K562 (cell line): ENCODE measurements around the gene YIPF2. TPM values are rescaled to one million over a fixed set of nuclear protein-coding genes. Genes with fewer than 3 reads are reported as not detected.
A peak's percentile ranks its signal among the peaks of the same experiment; 100 is the strongest.

Experiments
- BACH1 ChIP-seq: fragments of 200-800 bp; sonication (Bioruptor generic); IDR thresholded peaks from 2 replicates; pipeline ENCODE4 v1.6.1; 2016; ENCODE audit warnings: missing genetic modification characterization, missing compliant biosample characterization
- BRCA1 ChIP-seq, 2 experiments: fragments of 450-650 bp in 1 of 2; sonication (generic) in 1 of 2; formaldehyde crosslinking in 1 of 2; IDR thresholded peaks; 2 replicates each; pipeline versions ENCODE4 v1.5.0 to v1.6.1; 2017 to 2020; ENCODE audit warnings: mild to moderate bottlenecking in 1 of 2, missing genetic modification reagents in 1 of 2
- DMBX1 ChIP-seq: fragments of 250-450 bp; sonication (Bioruptor Pico); IDR thresholded peaks from 2 replicates; pipeline ENCODE4 v1.8.0; 2022; ENCODE audit warnings: inconsistent platforms, mild to moderate bottlenecking, moderate library complexity, borderline replicate concordance
- DPF2 ChIP-seq: fragments of 450-650 bp; IDR thresholded peaks from 2 replicates; pipeline ENCODE4 v1.6.1; 2016
- ETV6 ChIP-seq, 3 experiments: fragments of 150-350 bp in 1 of 3; sonication (generic) in 1 of 3; formaldehyde crosslinking in 1 of 3; IDR thresholded peaks; 2 replicates each; pipeline versions ENCODE4 v1.6.1 to v1.8.0; 2014 to 2022; ENCODE audit warnings: borderline replicate concordance in 2 of 3, low read depth in 2 of 3, antibody characterized with exemption in 1 of 3, low read length in 1 of 3, mild to moderate bottlenecking in 1 of 3, missing genetic modification reagents in 1 of 3
- FOXA3 ChIP-seq, 2 experiments: fragments of 450-650 bp in 1 of 2; sonication (generic) in 1 of 2; formaldehyde crosslinking; IDR thresholded peaks in 1 of 2; conservative IDR thresholded peaks in 1 of 2; 2 replicates each; pipeline versions ENCODE4 v1.4.0 to v1.8.0; 2020 to 2022; ENCODE audit warnings: mild to moderate bottlenecking in 2 of 2, missing genetic modification reagents in 1 of 2
- L3MBTL2 ChIP-seq: fragments of 450-650 bp; IDR thresholded peaks from 2 replicates; pipeline ENCODE4 v1.6.1; 2016; ENCODE audit warnings: mild to moderate bottlenecking, moderate library complexity
- MCM5 ChIP-seq: fragments of 450-650 bp; IDR thresholded peaks from 2 replicates; pipeline ENCODE4 v1.6.1; 2016; ENCODE audit warnings: low read depth
- MYNN ChIP-seq, 2 experiments: sonication (generic); formaldehyde crosslinking in 1 of 2; IDR thresholded peaks; 2 replicates each; pipeline versions ENCODE4 v1.5.0 to v1.6.1; 2016 to 2020; ENCODE audit warnings: antibody characterized with exemption in 1 of 2, missing genetic modification reagents in 1 of 2
- NR1H2 ChIP-seq: sonication (generic); formaldehyde crosslinking; IDR thresholded peaks from 2 replicates; pipeline ENCODE4 v1.4.0; 2020; ENCODE audit warnings: mild to moderate bottlenecking, missing genetic modification reagents
- NR3C1 ChIP-seq: sonication (generic); formaldehyde crosslinking; IDR thresholded peaks from 2 replicates; pipeline ENCODE4 v1.8.1; 2022; ENCODE audit warnings: missing genetic modification reagents
- POLR2AphosphoS2 ChIP-seq: IDR thresholded peaks from 2 replicates; pipeline ENCODE4 v1.6.1; 2012; ENCODE audit warnings: low read length, improper control_type of control experiment
- POLR2G ChIP-seq: fragments of 200-400 bp; formaldehyde crosslinking; IDR thresholded peaks from 2 replicates; pipeline ENCODE4 v1.6.1; 2017; ENCODE audit warnings: low read depth, mild to moderate bottlenecking, antibody characterized with exemption, low read length, moderate library complexity
- RFX1 ChIP-seq: fragments of 450-650 bp; IDR thresholded peaks from 2 replicates; pipeline ENCODE4 v1.6.1; 2016; ENCODE audit warnings: mild to moderate bottlenecking, moderate library complexity
- SAFB2 ChIP-seq: fragments of 200-400 bp; formaldehyde crosslinking; IDR thresholded peaks from 2 replicates; pipeline ENCODE4 v1.6.1; 2018; ENCODE audit warnings: borderline replicate concordance, low read length, low read depth, moderate library complexity; ENCODE audit not compliant: severe bottlenecking
- SP1 ChIP-seq: sonication (generic); formaldehyde crosslinking; IDR thresholded peaks from 2 replicates; pipeline ENCODE4 v1.8.1; 2022; ENCODE audit warnings: mild to moderate bottlenecking, missing genetic modification reagents
- STAT5A ChIP-seq: IDR thresholded peaks from 2 replicates; pipeline ENCODE4 v1.6.1; 2012; ENCODE audit warnings: low read length, inconsistent platforms, borderline replicate concordance
- TAF9B ChIP-seq: fragments of 450-650 bp; IDR thresholded peaks from 2 replicates; pipeline ENCODE4 v1.6.1; 2018; ENCODE audit warnings: mild to moderate bottlenecking; ENCODE audit not compliant: partially characterized antibody
- ZFP1 ChIP-seq: fragments of 450-650 bp; formaldehyde crosslinking; IDR thresholded peaks from 2 replicates; pipeline ENCODE4 v1.4.0; 2020; ENCODE audit warnings: mild to moderate bottlenecking, mixed read lengths
- ZFPM2 ChIP-seq: fragments of 250-450 bp; sonication (Bioruptor Pico); IDR thresholded peaks from 2 replicates; pipeline ENCODE4 v1.5.1; 2022; ENCODE audit warnings: mild to moderate bottlenecking
- ZNF197 ChIP-seq: fragments of 200-800 bp; sonication (Bioruptor generic); IDR thresholded peaks from 2 replicates; pipeline ENCODE4 v1.6.1; 2016; ENCODE audit warnings: low read depth, missing genetic modification characterization, missing compliant biosample characterization
- ZNF23 ChIP-seq: fragments of 250-450 bp; sonication (Bioruptor Pico); IDR thresholded peaks from 2 replicates; pipeline ENCODE4 v1.4.0; 2020; ENCODE audit warnings: mild to moderate bottlenecking
- ZNF668 ChIP-seq: fragments of 250-450 bp; sonication (Bioruptor Pico); IDR thresholded peaks from 2 replicates; pipeline ENCODE4 v1.8.0; 2022; ENCODE audit warnings: mild to moderate bottlenecking, inconsistent platforms
- ZNF717 ChIP-seq: fragments of 250-450 bp; sonication (Bioruptor Pico); IDR thresholded peaks from 2 replicates; pipeline ENCODE4 v1.5.0; 2021
- ZNF830 ChIP-seq: fragments of 250-450 bp; sonication (Bioruptor Pico); IDR thresholded peaks from 2 replicates; pipeline ENCODE4 v1.5.0; 2021; ENCODE audit warnings: mild to moderate bottlenecking
- polyA plus RNA-seq, 8 experiments: library from polyadenylated mRNA; depleted of rRNA in 4 of 8; stranded (reverse) in 5 of 8; unstranded in 3 of 8; fragments of >200 nt; fragmentation: Nextera tagmentation in 2 of 8; fragmentation: Illumina TruSeq in 1 of 8; extraction: Ambion mirVana in 2 of 8; extraction: Trizol in 1 of 8; gene quantifications; 2 replicates each; pipeline versions ENCODE4 v1.2.1 to v1.2.3, GENCODE V29; 2011 to 2014; ENCODE audit warnings: inconsistent platforms in 1 of 8, missing spikeins in 1 of 8
- total RNA-seq, 7 experiments: library from RNA; depleted of rRNA in 6 of 7; stranded (reverse); fragments of >200 nt in 6 of 7; fragmentation: Illumina TruSeq in 2 of 7; extraction: Trizol in 2 of 7; gene quantifications; 2 replicates each; pipeline versions ENCODE4 v1.2.1 to v1.2.3, GENCODE V29; 2011 to 2021; ENCODE audit warnings: low replicate concordance in 1 of 7
- TF ChIP-seq, protein P1 (sequence below): sonication (generic); formaldehyde crosslinking; IDR thresholded peaks from 2 replicates; pipeline ENCODE4 v1.9.0; 2022; ENCODE audit warnings: mild to moderate bottlenecking, missing genetic modification reagents
- TF ChIP-seq, protein P2 (sequence below): sonication (generic); formaldehyde crosslinking; IDR thresholded peaks from 2 replicates; pipeline ENCODE4 v1.8.0; 2022; ENCODE audit warnings: mild to moderate bottlenecking, missing genetic modification reagents

The YIPF2 gene
- total and polyA plus RNA-seq, 9 of the 15 experiments (the other 6 are each of a cell fraction or from before 2014, with no cell fraction given): 1.3 to 65.2 (median 31.6) TPM

DNA sequence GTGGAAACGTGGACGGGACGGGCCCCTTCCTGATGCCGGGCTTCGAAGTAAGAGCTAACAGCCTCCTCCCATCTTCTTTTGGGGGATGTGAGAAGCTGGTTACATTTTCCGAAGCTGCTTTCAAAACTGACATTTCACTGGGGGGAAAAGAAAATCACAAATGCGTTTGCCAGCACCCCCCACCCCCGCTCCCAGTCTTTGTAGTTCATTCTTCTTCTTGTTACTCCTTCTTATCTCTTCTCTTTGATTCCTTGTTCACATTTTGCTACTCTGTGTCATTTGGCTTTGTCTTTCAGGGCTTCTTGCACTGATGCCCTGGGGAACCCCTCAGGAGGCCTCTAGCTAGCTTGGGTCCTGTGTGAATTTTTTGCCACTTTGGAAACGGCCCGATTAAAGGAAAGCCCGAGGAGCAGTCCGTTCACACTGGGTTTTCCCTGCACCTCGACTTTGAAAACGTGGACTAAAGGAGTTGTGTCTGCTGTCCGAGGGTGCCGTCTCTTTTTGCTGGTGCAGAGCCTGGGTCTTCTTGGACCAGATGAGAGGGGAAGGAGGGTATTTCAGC lies 55.8 kb downstream of the YIPF2 start (continued):
- TF ChIP-seq, protein P1, sequence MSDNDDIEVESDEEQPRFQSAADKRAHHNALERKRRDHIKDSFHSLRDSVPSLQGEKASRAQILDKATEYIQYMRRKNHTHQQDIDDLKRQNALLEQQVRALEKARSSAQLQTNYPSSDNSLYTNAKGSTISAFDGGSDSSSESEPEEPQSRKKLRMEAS (CRISPR knock-in tag): peak; percentile 58; the same call in 1 of the 2 replicates
- TF ChIP-seq L3MBTL2: 0 out of 2 replicates have a peak, but pooled peaks have one; percentile 14
- TF ChIP-seq BRCA1 (IDR thresholded peaks at IDR 0.05): no peak
- TF ChIP-seq BRCA1 (CRISPR knock-in tag; IDR thresholded peaks at IDR 0.05): no peak
- TF ChIP-seq ZFP1 (CRISPR knock-in tag): no peak
- no peak for TF ChIP-seq NR1H2 (CRISPR knock-in tag)
- no peak for TF ChIP-seq BACH1 (tag)
- no peak for TF ChIP-seq NR3C1
- no peak for TF ChIP-seq ZNF830 (CRISPR knock-in tag)
- no peak for TF ChIP-seq POLR2AphosphoS2
- TF ChIP-seq TAF9B: no peak
- TF ChIP-seq FOXA3 (CRISPR knock-in tag; conservative IDR thresholded peaks at IDR 0.05 in 1 of 2, IDR thresholded peaks at IDR 0.05 in 1 of 2): no peak
- TF ChIP-seq MCM5: no peak
- TF ChIP-seq RFX1: no peak
- TF ChIP-seq SAFB2: no peak
- no peak for TF ChIP-seq DPF2
- no peak for TF ChIP-seq ETV6 (IDR thresholded peaks at IDR 0.05; ENCODE audit: borderline replicate concordance in 1 of 2, low read depth in 2 of 2, low read length in 1 of 2)
- TF ChIP-seq ETV6 (CRISPR knock-in tag; IDR thresholded peaks at IDR 0.05; ENCODE audit: borderline replicate concordance): no peak
- TF ChIP-seq MYNN (IDR thresholded peaks at IDR 0.05): no peak
- TF ChIP-seq MYNN (CRISPR knock-in tag; IDR thresholded peaks at IDR 0.05): no peak
- no peak for TF ChIP-seq ZNF197 (CRISPR knock-in tag)
- TF ChIP-seq, protein P2, sequence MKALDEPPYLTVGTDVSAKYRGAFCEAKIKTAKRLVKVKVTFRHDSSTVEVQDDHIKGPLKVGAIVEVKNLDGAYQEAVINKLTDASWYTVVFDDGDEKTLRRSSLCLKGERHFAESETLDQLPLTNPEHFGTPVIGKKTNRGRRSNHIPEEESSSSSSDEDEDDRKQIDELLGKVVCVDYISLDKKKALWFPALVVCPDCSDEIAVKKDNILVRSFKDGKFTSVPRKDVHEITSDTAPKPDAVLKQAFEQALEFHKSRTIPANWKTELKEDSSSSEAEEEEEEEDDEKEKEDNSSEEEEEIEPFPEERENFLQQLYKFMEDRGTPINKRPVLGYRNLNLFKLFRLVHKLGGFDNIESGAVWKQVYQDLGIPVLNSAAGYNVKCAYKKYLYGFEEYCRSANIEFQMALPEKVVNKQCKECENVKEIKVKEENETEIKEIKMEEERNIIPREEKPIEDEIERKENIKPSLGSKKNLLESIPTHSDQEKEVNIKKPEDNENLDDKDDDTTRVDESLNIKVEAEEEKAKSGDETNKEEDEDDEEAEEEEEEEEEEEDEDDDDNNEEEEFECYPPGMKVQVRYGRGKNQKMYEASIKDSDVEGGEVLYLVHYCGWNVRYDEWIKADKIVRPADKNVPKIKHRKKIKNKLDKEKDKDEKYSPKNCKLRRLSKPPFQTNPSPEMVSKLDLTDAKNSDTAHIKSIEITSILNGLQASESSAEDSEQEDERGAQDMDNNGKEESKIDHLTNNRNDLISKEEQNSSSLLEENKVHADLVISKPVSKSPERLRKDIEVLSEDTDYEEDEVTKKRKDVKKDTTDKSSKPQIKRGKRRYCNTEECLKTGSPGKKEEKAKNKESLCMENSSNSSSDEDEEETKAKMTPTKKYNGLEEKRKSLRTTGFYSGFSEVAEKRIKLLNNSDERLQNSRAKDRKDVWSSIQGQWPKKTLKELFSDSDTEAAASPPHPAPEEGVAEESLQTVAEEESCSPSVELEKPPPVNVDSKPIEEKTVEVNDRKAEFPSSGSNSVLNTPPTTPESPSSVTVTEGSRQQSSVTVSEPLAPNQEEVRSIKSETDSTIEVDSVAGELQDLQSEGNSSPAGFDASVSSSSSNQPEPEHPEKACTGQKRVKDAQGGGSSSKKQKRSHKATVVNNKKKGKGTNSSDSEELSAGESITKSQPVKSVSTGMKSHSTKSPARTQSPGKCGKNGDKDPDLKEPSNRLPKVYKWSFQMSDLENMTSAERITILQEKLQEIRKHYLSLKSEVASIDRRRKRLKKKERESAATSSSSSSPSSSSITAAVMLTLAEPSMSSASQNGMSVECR: 0 out of 2 replicates have a peak, but pooled peaks have one; percentile 9
- TF ChIP-seq STAT5A: no peak
- no peak for TF ChIP-seq ZFPM2 (CRISPR knock-in tag)
- TF ChIP-seq DMBX1: no peak
- TF ChIP-seq ZNF23 (CRISPR knock-in tag): no peak
- no peak for TF ChIP-seq POLR2G
- TF ChIP-seq SP1: 0 out of 2 replicates have a peak, but pooled peaks have one; percentile 4
- no peak for TF ChIP-seq ZNF668
- no peak for TF ChIP-seq ZNF717 (CRISPR knock-in tag)
